GM12864 (cell line): ENCODE data around the gene IFNGR2.

ENCODE experiments used
- DNase-seq: peaks from one replicate; pipeline ENCODE4 v3.0.0-alpha.2; 2011; ENCODE audit warnings: low read depth
- H3K4me3 ChIP-seq: 2 replicates; pipeline ENCODE4 v1.5.1; 2011; ENCODE audit warnings: mild to moderate bottlenecking, low read depth, low read length, control low read depth
- CTCF ChIP-seq: IDR thresholded peaks from 2 replicates; pipeline ENCODE4 v1.5.1; 2011; ENCODE audit warnings: low read depth, mild to moderate bottlenecking, moderate library complexity, low read length, control low read depth, inconsistent platforms; ENCODE audit errors: missing control alignments

The IFNGR2 gene

GRCh38 chr21:33369586-33369985 lies 33.6 kb upstream of the IFNGR2 start:
- no peak for TF ChIP-seq CTCF
- DNase-seq: no peak
- H3K4me3 ChIP-seq: no peak overlapping the region

- DNase-seq: no peak
- no peak overlapping the region for H3K4me3 ChIP-seq
- no peak for TF ChIP-seq CTCF
Measured at GRCh38 chr21:33370305-33370704, 32.9 kb upstream of the IFNGR2 start.

- no peak for DNase-seq
- no peak overlapping the region for H3K4me3 ChIP-seq
- no peak for TF ChIP-seq CTCF
Measured at GRCh38 chr21:33371366-33371765, 31.8 kb upstream of the IFNGR2 start.

- no peak for TF ChIP-seq CTCF
- no peak overlapping the region for H3K4me3 ChIP-seq
- no peak for DNase-seq
Measured at GRCh38 chr21:33372582-33372981, 30.6 kb upstream of the IFNGR2 start.

- no peak for TF ChIP-seq CTCF
- H3K4me3 ChIP-seq: no peak overlapping the region
- DNase-seq: no peak
Measured at GRCh38 chr21:33373451-33373850, 29.8 kb upstream of the IFNGR2 start.

GRCh38 chr21:33374080-33374449 lies 29.1 kb upstream of the IFNGR2 start:
- no peak for DNase-seq
- TF ChIP-seq CTCF: no peak
- H3K4me3 ChIP-seq: no peak overlapping the region

GRCh38 chr21:33374450-33375096 lies 28.6 kb upstream of the IFNGR2 start:
- peak; percentile 46 for DNase-seq
- no peak overlapping the region for H3K4me3 ChIP-seq
- peak; percentile 62 for TF ChIP-seq CTCF
